ENCODE data around the gene IL10. TPM values are rescaled to one million over a fixed set of nuclear protein-coding genes. Genes with fewer than 3 reads are reported as not detected.

IL10 gene
- total RNA-seq, 2 donors from 2014 or later: 0.93 to 3.1 TPM

GRCh38 chr1:206792939-206793607, 20.8 kb upstream of the IL10 start:
- no peak for TF ChIP-seq CTCF (IDR thresholded peaks at IDR 0.05)
- H3K4me3 ChIP-seq: no peak overlapping the region
- no peak for DNase-seq (ENCODE audit: low spot score)
- no peaks in the 10 kb centered on the region for H3K36me3 ChIP-seq
- no peaks in the 10 kb centered on the region for H3K9me3 ChIP-seq
- no peaks in the 10 kb centered on the region for H3K27me3 ChIP-seq
- no peak overlapping the region for H3K27ac ChIP-seq
- no peaks in the 10 kb centered on the region for H3K4me1 ChIP-seq

- no peak for DNase-seq (ENCODE audit: low spot score)
- TF ChIP-seq CTCF (IDR thresholded peaks at IDR 0.05): no peak
Observed at GRCh38 chr1:206790502-206791250, 18.4 kb upstream of the IL10 start.

GRCh38 chr1:206788487-206789050, 16.3 kb upstream of the IL10 start:
- no peak for TF ChIP-seq CTCF (IDR thresholded peaks at IDR 0.05)
- Histone ChIP-seq H3K4me1 (no peaks in the 10 kb centered on the region), H3K4me3 (no peak overlapping the region), H3K9me3 (no peaks in the 10 kb centered on the region), H3K27ac (no peak overlapping the region), H3K27me3 (no peaks in the 10 kb centered on the region), H3K36me3 (no peaks in the 10 kb centered on the region)
- no peak for DNase-seq (ENCODE audit: low spot score)

More at GRCh38 chr1:206790502-206791250, 18.4 kb upstream of the IL10 start:
- no peak overlapping the region for H3K27ac ChIP-seq
- H3K4me1 ChIP-seq: no peaks in the 10 kb centered on the region
- H3K4me3 ChIP-seq: no peak overlapping the region
- no peaks in the 10 kb centered on the region for H3K9me3 ChIP-seq
- H3K27me3 ChIP-seq: no peaks in the 10 kb centered on the region
- no peaks in the 10 kb centered on the region for H3K36me3 ChIP-seq

- no peak overlapping the region for H3K4me3 ChIP-seq
- no peak overlapping the region for H3K27ac ChIP-seq
- no peak for DNase-seq (ENCODE audit: low spot score)
- TF ChIP-seq CTCF (IDR thresholded peaks at IDR 0.05): no peak
- H3K36me3 ChIP-seq: no peaks in the 10 kb centered on the region
- no peaks in the 10 kb centered on the region for H3K27me3 ChIP-seq
- H3K9me3 ChIP-seq: no peaks in the 10 kb centered on the region
- no peaks in the 10 kb centered on the region for H3K4me1 ChIP-seq
Observed at GRCh38 chr1:206787891-206788290, 15.6 kb upstream of the IL10 start.

- DNase-seq (ENCODE audit: low spot score): no peak
- Histone ChIP-seq H3K4me1 (no peaks in the 10 kb centered on the region), H3K27ac (no peak overlapping the region), H3K4me3 (no peak overlapping the region), H3K27me3 (no peaks in the 10 kb centered on the region), H3K36me3 (no peaks in the 10 kb centered on the region), H3K9me3 (no peaks in the 10 kb centered on the region)
- no peak for TF ChIP-seq CTCF (IDR thresholded peaks at IDR 0.05)
Observed at GRCh38 chr1:206786212-206786886, 14.1 kb upstream of the IL10 start.

Measured in right atrium auricular region (tissue), 2 donors.